BLaER1 treated with 17β-estradiol and CSF1 and Interleukin-3, amounts not matched to agents 10 nM and 100 nM (cell line): ENCODE data around the gene SETMAR.
A peak's percentile ranks its signal among the peaks of the same experiment; 100 is the strongest.

Experiments used
- H3K27ac ChIP-seq, 11 experiments: shearing (Covaris generic); formaldehyde crosslinking; 2 replicates each; pipeline ENCODE4 v1.8.1; 2022
- H3K27me3 ChIP-seq, 11 experiments: shearing (Covaris generic); formaldehyde crosslinking; 2 replicates each; pipeline ENCODE4 v1.8.1; 2022
- H3K36me3 ChIP-seq, 11 experiments: shearing (Covaris generic); formaldehyde crosslinking; 2 replicates each; pipeline ENCODE4 v1.8.1; 2022
- H3K4me1 ChIP-seq, 10 experiments: shearing (Covaris generic); formaldehyde crosslinking; 2 replicates each; pipeline ENCODE4 v1.8.1; 2022
- H3K4me2 ChIP-seq, 11 experiments: shearing (Covaris generic); formaldehyde crosslinking; 2 replicates each; pipeline ENCODE4 v1.8.1; 2022
- H3K4me3 ChIP-seq, 10 experiments: shearing (Covaris generic); formaldehyde crosslinking; 2 replicates each; pipeline ENCODE4 v1.8.1; 2022
- H3K9ac ChIP-seq, 11 experiments: shearing (Covaris generic); formaldehyde crosslinking; 2 replicates each; pipeline ENCODE4 v1.8.1; 2022
- H3K9me3 ChIP-seq, 11 experiments: shearing (Covaris generic); formaldehyde crosslinking; replicated peaks in 1 of 11; 2 replicates each; pipeline ENCODE4 v1.8.1; 2022
- H4K20me1 ChIP-seq, 11 experiments: shearing (Covaris generic); formaldehyde crosslinking; 2 replicates each; pipeline ENCODE4 v1.8.1; 2022
- Cebpa-rat ChIP-seq, 11 experiments: shearing (Covaris generic); IDR thresholded peaks; 2 replicates each; pipeline ENCODE4 v1.8.1; 2022

Gene SETMAR

GRCh38 chr3:4338751-4339150, 35.6 kb downstream of the SETMAR start:
- H3K4me2 ChIP-seq = no peak overlapping the region
- no peak overlapping the region for H3K9ac ChIP-seq
- H3K27ac ChIP-seq = no peak overlapping the region
- H3K36me3 ChIP-seq = peaks cover 0 to 17% (median 0%) of the 10 kb centered on the region in 11 experiments; a peak in 2 of 22 replicates
- H3K4me1 ChIP-seq = peaks cover 0 to 14% (median 8%) of the 10 kb centered on the region in 10 experiments; a peak in 10 of 20 replicates
- TF ChIP-seq Cebpa-rat (IDR thresholded peaks at IDR 0.05) = no peak
- no peak overlapping the region for H3K4me3 ChIP-seq
- H3K9me3 ChIP-seq = no peaks in the 10 kb centered on the region
- no peaks in the 10 kb centered on the region for H3K27me3 ChIP-seq
- no peaks in the 10 kb centered on the region; a peak in 1 of 22 replicates for H4K20me1 ChIP-seq

GRCh38 chr3:4340077-4340410, 36.9 kb downstream of the SETMAR start:
- peak overlapping the region in 4 of 11 experiments; percentile 9 to 48 (median 28); a peak in 4 of 22 replicates for H3K27ac ChIP-seq
- no peaks in the 10 kb centered on the region for H3K9me3 ChIP-seq
- H3K4me1 ChIP-seq = peaks cover 0 to 14% (median 8%) of the 10 kb centered on the region in 10 experiments; a peak in 10 of 20 replicates
- H3K4me2 ChIP-seq = peak overlapping the region in 7 of 11 experiments; percentile 1 to 55 (median 34); a peak in 7 of 22 replicates
- H3K4me3 ChIP-seq = no peak overlapping the region
- no peak overlapping the region for H3K9ac ChIP-seq
- TF ChIP-seq Cebpa-rat (IDR thresholded peaks at IDR 0.05) = no peak
- H4K20me1 ChIP-seq = no peaks in the 10 kb centered on the region; a peak in 1 of 22 replicates
- H3K36me3 ChIP-seq = peaks cover 0 to 25% (median 0%) of the 10 kb centered on the region in 11 experiments; a peak in 2 of 22 replicates
- H3K27me3 ChIP-seq = no peaks in the 10 kb centered on the region

- peaks cover 0 to 25% (median 0%) of the 10 kb centered on the region in 11 experiments; a peak in 2 of 22 replicates for H3K36me3 ChIP-seq
- H3K4me1 ChIP-seq = peaks cover 0 to 14% (median 8%) of the 10 kb centered on the region in 10 experiments; a peak in 10 of 20 replicates
- peak overlapping the region in 9 of 11 experiments; percentile 1 to 55 (median 26); a peak in 12 of 22 replicates for H3K4me2 ChIP-seq
- H3K9me3 ChIP-seq = no peaks in the 10 kb centered on the region
- H3K9ac ChIP-seq = no peak overlapping the region
- no peaks in the 10 kb centered on the region for H3K27me3 ChIP-seq
- no peak for TF ChIP-seq Cebpa-rat (IDR thresholded peaks at IDR 0.05)
- peak overlapping the region in 5 of 11 experiments; percentile 9 to 48 (median 23); a peak in 5 of 22 replicates for H3K27ac ChIP-seq
- no peaks in the 10 kb centered on the region; a peak in 1 of 22 replicates for H4K20me1 ChIP-seq
- no peak overlapping the region for H3K4me3 ChIP-seq
Observed at GRCh38 chr3:4340411-4341335, 37.5 kb downstream of the SETMAR start.

- peaks cover 0 to 14% (median 8%) of the 10 kb centered on the region in 10 experiments; a peak in 10 of 20 replicates for H3K4me1 ChIP-seq
- no peak overlapping the region for H3K9ac ChIP-seq
- no peaks in the 10 kb centered on the region for H3K27me3 ChIP-seq
- H3K27ac ChIP-seq = no peak overlapping the region; a peak in 1 of 22 replicates
- no peak overlapping the region for H3K4me3 ChIP-seq
- no peaks in the 10 kb centered on the region for H3K9me3 ChIP-seq
- no peak for TF ChIP-seq Cebpa-rat (IDR thresholded peaks at IDR 0.05)
- H3K36me3 ChIP-seq = peaks cover 0 to 25% (median 0%) of the 10 kb centered on the region in 11 experiments; a peak in 2 of 22 replicates
- H4K20me1 ChIP-seq = no peaks in the 10 kb centered on the region; a peak in 1 of 22 replicates
- peak overlapping the region in 3 of 11 experiments; percentile 34 to 55 (median 47); a peak in 4 of 22 replicates for H3K4me2 ChIP-seq
Observed at GRCh38 chr3:4341336-4341675, 38.1 kb downstream of the SETMAR start.

GRCh38 chr3:4343258-4343657, 40.1 kb downstream of the SETMAR start:
- H3K9ac ChIP-seq = no peak overlapping the region
- H3K27ac ChIP-seq = no peak overlapping the region
- TF ChIP-seq Cebpa-rat (IDR thresholded peaks at IDR 0.05) = no peak
- H3K4me1 ChIP-seq = peaks cover 0 to 14% (median 8%) of the 10 kb centered on the region in 10 experiments; a peak in 10 of 20 replicates
- H4K20me1 ChIP-seq = no peaks in the 10 kb centered on the region; a peak in 1 of 22 replicates
- no peak overlapping the region for H3K4me2 ChIP-seq
- no peaks in the 10 kb centered on the region for H3K27me3 ChIP-seq
- peaks cover 0 to 25% (median 0%) of the 10 kb centered on the region in 11 experiments; a peak in 2 of 22 replicates for H3K36me3 ChIP-seq
- no peak overlapping the region for H3K4me3 ChIP-seq
- H3K9me3 ChIP-seq = peaks cover 0 to 4% (median 0%) of the 10 kb centered on the region in 11 experiments; a peak in 5 of 22 replicates

GRCh38 chr3:4350789-4351163, 47.6 kb downstream of the SETMAR start:
- Histone ChIP-seq H3K4me2 (peak overlapping the region in 8 of 11 experiments; percentile 13 to 66 (median 42); a peak in 9 of 22 replicates), H3K27me3 (no peaks in the 10 kb centered on the region), H4K20me1 (no peaks in the 10 kb centered on the region), H3K27ac (peak overlapping the region in 3 of 11 experiments; percentile 27 to 41 (median 41); a peak in 5 of 22 replicates), H3K36me3 (0 out of 22 replicates have a peak, but pooled peaks cover 0 to 3% (median 0%) of the 10 kb centered on the region in 11 experiments), H3K9ac (peak overlapping the region in 3 of 11 experiments; percentile 37 to 59 (median 49); a peak in 5 of 22 replicates), H3K9me3 (peaks cover 0 to 6% (median 0%) of the 10 kb centered on the region in 11 experiments; a peak in 5 of 22 replicates), H3K4me1 (peaks cover 0 to 13% (median 0%) of the 10 kb centered on the region in 10 experiments; a peak in 8 of 20 replicates), H3K4me3 (peak overlapping the region in 3 of 10 experiments; percentile 16 to 34 (median 25); a peak in 1 of 20 replicates)
- no peak for TF ChIP-seq Cebpa-rat (IDR thresholded peaks at IDR 0.05)

GRCh38 chr3:4351164-4351855, 48.1 kb downstream of the SETMAR start:
- Histone ChIP-seq H3K4me2 (peak overlapping the region in 8 of 11 experiments; percentile 13 to 66 (median 42); a peak in 12 of 22 replicates), H3K9me3 (peaks cover 0 to 6% (median 0%) of the 10 kb centered on the region in 11 experiments; a peak in 5 of 22 replicates), H3K9ac (peak overlapping the region in 4 of 11 experiments; percentile 37 to 59 (median 50); a peak in 5 of 22 replicates), H3K4me3 (peak overlapping the region in 4 of 10 experiments; percentile 16 to 34 (median 21); a peak in 3 of 20 replicates), H4K20me1 (no peaks in the 10 kb centered on the region), H3K36me3 (0 out of 22 replicates have a peak, but pooled peaks cover 0 to 6% (median 0%) of the 10 kb centered on the region in 11 experiments), H3K27me3 (no peaks in the 10 kb centered on the region), H3K4me1 (peaks cover 0 to 13% (median 0%) of the 10 kb centered on the region in 10 experiments; a peak in 8 of 20 replicates), H3K27ac (peak overlapping the region in 3 of 11 experiments; percentile 27 to 41 (median 41); a peak in 6 of 22 replicates)
- no peak for TF ChIP-seq Cebpa-rat (IDR thresholded peaks at IDR 0.05)

GRCh38 chr3:4351872-4352271, 48.7 kb downstream of the SETMAR start:
- no peak for TF ChIP-seq Cebpa-rat (IDR thresholded peaks at IDR 0.05)
- Histone ChIP-seq H3K9me3 (peaks cover 0 to 6% (median 0%) of the 10 kb centered on the region in 11 experiments; a peak in 5 of 22 replicates), H4K20me1 (no peaks in the 10 kb centered on the region), H3K27me3 (no peaks in the 10 kb centered on the region), H3K4me1 (peaks cover 0 to 13% (median 0%) of the 10 kb centered on the region in 10 experiments; a peak in 8 of 20 replicates), H3K4me3 (no peak overlapping the region), H3K36me3 (0 out of 22 replicates have a peak, but pooled peaks cover 0 to 10% (median 0%) of the 10 kb centered on the region in 11 experiments), H3K4me2 (peak overlapping the region in 3 of 11 experiments; percentile 55 to 66 (median 60); a peak in 6 of 22 replicates), H3K9ac (no peak overlapping the region), H3K27ac (peak overlapping the region in 1 of 11 experiments; percentile 41; a peak in 2 of 22 replicates)
